NCI-H82 treated with DMSO at 0.1 percent for 48 hours (cell line): Measurements from ENCODE around the gene KRTAP12-2.
"Not testable (repeated sequence)": the region's sequence is repeated elsewhere in the genome, so short reads cannot be mapped to it uniquely, and the experiment has no call there.

ENCODE experiments used
- DNase-seq: peaks from one replicate; lab custom pipeline; 2025; ENCODE audit not compliant: unreplicated experiment; lab: John Stamatoyannopoulos, UW

The KRTAP12-2 gene

DNA sequence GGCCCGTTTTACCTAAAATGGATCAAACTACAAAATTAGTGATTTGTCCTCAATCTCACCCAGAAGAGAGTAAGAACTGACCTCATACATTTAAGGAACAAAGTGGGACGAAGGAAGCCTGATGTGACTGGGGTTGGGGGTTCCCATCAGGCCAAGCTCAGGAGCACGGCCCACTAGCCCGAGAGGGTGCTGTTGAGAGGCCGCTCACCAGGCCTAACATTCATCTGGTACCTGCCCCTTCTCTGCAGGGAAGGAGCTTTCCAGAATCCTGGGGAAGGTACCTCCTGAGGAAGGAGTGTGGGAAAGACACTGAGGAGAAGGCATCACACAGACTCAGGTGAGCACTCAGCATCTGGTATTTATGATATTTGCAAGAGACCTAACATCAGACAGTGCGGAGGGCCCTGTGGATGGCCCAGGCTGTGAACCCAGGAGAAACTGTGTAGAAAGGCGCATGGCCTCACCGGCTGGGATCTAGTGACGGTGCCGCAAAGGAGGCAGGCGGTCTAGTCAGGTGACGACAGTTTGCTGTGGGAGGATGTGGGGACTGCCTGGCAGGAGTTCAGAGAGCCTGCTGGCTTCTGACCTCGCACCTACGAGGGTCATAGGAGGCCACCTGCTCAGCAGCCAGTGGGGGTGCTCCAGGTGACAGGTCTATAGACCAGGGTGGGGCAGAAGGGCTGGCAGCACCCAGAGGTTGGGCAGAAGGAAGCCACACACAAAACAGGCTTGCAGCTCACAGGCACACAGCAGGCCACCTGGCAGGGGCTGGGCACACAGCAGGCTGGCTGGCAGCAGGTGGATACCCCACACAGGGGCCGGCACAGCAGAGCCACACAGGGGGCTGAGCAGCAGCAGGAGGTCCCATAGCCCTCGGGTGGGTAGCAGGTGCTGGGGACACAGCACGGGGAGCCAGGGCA is 12.8 kb downstream of the KRTAP12-2 start:
- DNase-seq, result no peak

DNA sequence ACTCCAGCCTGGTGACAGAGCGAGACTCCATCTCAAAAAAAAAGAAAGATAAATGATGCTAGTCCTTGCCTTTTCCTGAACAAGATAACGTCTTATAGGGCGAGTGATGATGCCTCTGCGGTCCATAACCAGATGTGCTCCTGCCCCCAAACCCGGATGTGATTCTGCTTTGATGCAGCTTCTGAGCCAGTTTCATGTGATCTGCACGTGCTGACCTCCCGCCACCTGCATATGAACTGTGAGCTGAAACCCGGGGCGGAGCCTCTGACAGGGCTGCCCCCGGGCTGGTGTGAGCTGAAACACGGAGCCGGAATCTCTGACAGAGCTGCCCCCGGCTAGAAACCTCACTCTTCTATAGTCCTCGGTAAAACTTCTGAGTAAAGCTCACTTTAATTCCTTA is 13.6 kb downstream of the KRTAP12-2 start:
- DNase-seq, result no peak

DNA sequence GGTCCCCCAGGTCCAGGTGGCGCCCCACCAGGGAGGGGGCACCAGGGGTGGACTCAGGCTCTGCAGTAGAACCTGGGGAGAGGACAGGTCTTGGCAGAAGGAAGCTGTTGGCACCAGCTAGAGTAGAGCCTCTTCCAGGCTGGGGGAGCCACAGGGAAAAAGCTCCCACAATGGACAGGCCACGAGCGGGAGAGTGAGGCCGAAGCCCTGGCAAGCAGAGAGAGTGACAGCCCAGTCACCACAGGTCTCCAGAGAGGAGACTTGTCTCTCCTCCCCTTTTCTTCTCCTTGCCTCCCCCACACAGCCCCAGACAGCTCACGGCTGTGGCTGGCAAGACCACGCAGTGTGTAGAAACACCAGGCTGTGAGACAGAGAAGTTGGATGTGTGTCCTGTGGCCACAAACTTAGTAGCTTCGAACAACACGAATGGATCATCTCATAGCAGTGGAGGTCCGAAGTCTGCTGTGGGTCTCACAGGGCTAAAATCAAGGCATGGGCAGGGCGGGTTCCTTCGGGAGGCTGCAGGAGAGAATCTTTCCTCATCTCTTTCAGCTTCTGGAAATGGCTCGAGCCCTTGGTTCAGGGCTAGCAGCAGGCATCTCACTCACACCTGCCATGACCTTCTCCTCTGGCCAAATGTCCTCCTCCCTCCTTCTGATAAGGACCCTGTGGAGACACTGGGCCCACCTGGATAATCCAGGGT is 15.6 kb downstream of the KRTAP12-2 start:
- DNase-seq, result no peak

DNA sequence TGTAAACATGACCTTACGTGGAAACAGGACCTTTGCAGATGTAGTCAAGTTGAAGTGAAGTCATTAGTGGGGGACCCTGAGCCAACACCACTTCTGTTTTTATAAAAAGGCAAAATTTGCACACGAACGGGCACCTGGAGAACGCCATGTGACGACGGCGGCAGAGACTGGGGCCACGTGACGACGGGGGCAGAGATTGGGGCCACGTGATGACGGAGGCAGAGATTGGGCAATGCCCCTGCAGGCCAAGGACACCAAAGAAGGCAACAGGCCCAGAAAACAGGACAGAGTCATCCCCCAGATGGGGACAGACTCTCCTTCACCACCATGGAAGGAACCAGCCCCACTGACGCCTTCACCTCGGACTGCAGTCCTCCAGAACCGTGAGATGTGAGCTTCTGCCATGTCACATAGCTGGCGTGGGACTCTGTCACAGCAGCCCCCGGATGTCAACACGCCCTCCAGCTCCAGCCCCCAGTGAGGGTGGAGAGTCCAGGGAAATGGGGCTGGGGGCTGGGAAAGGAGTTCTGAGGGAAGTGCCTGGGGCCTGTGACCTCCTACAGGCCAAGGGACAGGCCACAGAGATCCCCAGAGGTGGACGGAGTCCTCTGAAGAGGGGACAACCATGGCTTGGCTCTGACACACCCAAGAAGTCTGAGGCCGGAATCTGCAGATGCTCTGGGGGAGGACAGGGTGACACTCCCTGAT is 16.3 kb downstream of the KRTAP12-2 start:
- no peak for DNase-seq

DNA sequence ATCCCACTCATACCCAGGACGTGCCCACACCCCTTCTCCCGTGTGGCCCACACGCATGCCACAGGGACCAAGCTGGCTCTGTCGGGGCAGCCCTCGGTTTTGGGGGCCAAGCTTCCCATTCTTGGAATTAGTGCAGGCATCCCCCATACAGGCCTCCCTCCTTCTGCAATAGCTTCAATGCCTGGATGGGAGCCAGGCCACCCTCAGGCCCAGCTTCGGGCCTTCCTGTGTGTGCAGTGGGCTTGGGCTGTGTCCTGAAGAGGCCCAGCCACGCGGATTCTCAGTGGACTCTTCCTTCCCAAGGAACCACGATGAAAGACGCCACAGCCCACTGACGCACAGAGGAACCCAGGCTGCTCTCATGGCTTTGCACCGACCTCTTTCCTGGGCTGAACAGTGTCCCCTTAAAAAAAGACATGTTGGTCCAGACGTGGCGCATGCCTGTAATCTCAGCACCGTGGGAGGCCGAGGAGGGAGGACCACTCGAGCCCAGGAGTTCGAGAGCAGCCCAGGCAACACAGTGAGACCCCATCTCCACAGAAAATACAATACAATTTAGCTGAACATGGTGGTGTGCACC is 17.1 kb downstream of the KRTAP12-2 start:
- DNase-seq, result no peak

DNA sequence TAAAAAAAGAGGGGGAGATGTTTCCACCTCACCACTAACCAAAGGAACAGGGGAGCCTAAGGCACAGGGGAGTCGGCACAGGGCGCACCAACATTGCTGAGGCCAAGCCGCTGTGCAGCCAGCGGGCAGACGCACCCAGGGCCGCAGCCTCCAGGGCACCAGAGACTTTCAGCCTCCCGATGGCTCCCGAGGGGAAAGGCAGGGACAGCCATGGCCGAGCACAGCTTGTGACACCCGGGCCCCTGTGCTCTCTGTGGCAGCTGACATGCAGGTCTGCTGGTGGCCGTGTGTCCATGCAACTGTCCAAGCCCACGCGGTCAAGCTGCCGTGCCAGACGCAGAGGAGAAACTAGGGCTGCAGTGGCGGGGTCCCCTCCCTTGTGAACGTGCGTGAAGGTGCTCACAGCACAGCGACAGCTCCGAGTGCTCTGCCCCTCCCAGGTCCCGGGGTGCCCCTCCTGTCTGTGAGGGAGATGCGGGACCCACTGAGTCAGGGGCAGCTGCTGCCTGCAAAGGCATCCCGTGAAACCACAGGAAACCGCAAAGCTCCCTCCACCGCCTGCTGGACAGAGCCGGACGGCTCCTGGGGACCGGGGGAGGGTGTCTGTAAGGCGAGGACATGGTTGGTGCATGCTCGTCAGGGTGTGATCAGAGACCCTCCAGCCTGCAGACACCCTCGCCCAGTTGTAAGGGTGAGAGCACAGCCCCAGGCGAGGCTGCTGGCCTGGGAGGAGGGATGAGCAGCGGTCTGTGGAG is 18.0 kb downstream of the KRTAP12-2 start:
- no peak for DNase-seq

DNA sequence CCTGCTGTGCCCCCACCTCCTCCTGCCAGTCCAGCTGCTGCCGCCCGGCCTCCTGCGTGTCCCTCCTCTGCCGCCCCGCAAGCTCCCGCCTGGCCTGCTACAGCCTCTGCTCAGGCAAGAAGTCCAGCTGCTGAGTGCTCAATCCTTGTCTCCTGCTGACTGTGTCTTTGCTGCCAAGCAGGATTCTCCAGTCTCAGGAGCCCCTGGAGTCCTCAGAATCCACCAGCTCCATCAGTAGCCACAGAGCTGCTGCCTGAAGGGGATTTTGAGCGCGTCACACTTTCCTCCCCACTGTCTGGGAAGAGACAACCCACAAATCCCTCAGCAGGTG is 19.5 kb downstream of the KRTAP12-2 start:
- DNase-seq, result no peak

DNA sequence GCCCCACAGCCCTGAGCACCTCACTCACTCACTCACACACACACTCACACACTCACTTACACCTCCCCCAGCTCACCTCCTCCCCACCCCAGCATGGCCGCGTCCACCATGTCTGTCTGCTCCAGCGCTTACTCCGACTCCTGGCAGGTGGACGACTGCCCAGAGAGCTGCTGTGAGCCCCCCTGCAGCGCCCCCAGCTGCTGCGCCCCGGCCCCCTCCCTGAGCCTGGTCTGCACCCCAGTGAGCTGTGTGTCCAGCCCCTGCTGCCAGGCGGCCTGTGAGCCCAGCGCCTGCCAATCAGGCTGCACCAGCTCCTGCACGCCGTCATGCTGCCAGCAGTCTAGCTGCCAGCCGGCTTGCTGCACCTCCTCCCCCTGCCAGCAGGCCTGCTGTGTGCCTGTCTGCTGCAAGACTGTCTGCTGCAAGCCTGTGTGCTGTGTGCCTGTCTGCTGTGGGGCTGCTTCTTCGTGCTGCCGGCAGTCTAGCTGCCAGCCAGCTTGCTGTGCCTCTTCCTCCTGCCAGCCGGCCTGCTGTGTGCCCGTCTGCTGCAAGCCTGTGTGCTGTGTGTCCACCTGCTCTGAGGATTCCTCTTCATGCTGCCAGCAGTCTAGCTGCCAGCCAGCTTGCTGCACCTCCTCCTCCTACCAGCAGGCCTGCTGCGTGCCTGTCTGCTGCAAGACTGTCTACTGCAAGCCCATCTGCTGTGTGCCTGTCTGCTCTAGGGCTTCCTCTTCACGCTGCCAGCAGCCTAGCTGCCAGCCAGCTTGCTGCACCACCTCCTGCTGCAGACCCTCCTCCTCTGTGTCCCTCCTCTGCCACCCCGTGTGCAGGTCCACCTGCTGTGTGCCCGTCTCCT is 20.1 kb downstream of the KRTAP12-2 start, which contains the start of gene KRTAP10-11:
KRTAP10-11 (plus strand) TSS at position 49 of the 856 bp plus-strand sequence; CDS start at position 94, 45 bp downstream.
- DNase-seq, result not testable (repeated sequence)

DNA sequence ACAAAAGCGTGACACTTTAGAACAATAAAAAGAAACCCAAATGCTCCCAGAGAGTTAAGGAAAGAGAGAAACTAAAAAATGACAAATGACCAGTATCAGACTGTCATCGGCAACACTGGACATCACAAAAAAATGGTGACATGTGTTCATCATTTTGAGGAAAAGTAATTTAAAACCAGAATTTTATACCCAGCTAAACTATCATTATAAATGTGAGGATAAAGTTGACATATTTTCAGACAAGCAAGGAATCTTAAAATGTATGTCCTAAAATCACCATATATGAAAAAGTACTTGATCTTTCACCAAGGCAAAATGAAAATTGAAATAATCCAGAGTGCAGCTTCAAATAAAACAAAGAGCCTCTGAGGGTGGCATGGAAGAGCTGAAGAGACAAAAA is 21.8 kb downstream of the KRTAP12-2 start:
- no peak for DNase-seq

DNA sequence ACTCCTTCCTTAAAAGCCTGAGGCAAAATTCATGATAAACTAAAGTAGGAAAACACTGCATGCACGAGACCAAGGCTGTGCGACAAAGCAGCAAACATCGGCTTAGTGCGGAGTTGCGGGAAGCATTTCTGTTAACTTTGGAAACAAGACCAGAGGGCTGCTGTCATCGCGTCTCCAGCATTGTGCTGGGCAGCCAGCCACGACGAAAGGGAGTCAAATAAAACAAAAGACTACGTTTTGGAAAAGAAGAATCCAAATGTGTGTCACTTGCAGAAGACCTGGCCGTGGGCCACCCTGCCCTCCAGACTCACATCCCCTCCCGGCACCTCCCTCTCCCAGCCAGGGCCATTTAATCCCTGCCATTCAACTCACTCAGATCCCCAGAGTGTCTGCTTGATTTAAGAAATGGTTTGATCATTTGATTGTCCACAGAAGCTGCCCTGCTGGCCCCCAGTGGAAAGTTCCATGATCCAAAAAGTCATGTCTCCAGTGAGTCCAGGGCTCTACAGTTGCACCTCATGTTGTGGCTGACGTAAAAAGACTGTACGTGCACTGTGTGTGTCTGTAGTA is 22.9 kb downstream of the KRTAP12-2 start:
- no peak for DNase-seq

DNA sequence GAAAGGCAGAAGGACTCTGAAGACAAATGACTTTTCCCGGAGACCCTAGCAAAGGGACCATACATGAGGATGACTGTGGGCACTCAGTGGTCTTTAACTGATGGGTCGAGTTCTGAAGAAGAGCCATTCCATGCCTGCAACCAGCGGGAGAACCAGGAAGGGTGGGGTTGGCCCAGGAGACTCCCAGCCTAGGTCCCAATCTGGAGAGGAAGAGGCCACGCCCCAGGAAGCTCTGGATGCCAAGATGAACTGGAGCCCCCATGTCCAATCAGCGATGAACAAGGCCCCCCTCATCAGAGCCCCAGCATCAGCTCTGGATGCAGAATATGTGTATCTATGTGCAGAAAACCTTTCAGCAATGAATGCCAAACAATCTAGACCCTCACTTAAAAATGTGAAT is 26.0 kb downstream of the KRTAP12-2 start:
- no peak for DNase-seq

DNA sequence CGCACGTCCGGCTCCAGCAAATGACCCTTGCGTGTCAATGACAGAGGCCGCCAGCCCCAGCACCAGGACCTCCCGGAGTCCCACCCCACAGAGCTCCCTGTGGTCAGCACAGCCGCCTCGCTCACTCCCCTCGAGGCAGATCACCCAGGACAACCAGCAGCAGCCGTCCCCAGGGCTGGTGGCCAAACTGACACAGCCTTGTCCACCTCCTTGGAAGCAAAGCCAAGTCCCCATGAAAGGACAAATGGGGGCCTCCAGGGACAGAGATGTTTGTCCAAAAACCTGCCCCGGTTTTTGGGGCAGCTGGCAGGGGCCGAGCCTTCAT is 27.4 kb downstream of the KRTAP12-2 start:
- no peak for DNase-seq

DNA sequence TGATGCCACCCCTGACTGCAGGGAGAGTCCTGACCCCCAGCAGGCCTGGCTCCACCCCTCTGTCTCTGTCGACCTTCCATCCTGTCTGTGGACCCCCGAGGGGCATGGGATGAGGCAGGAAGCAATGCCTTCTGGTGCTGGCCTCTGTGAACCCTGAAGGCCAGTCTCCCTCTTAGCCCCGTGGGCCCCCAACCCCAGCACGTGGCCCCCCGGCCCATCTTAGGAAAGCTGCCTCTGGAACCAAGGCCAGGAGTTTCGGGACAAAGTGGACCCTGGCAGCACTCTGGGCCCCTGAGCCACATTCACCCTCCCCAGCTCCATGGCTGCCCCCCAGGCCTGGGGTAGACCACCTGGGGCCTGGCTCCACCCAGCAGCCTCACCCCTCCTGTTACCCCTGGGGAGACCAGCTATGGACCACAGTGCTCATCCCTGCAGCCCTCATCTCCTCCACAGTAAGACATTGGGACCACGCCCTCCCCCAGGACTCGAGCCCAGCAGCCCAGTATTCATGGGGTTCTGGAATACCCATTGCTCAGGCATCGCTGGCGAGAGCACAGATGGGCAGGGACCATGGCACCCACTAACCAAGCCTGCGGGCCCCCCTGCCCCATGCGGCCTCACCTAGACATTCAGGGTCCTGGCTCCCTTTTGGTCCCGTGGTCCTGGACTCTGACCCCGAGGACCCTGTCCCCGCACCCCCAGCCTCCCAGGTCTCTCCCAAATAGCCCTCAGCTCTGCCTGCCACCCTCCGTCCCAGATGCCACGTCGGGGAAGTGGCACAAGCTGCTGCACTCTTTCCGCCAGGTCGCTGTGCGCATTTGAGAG is 28.0 kb downstream of the KRTAP12-2 start:
- DNase-seq, result not testable (repeated sequence)

DNA sequence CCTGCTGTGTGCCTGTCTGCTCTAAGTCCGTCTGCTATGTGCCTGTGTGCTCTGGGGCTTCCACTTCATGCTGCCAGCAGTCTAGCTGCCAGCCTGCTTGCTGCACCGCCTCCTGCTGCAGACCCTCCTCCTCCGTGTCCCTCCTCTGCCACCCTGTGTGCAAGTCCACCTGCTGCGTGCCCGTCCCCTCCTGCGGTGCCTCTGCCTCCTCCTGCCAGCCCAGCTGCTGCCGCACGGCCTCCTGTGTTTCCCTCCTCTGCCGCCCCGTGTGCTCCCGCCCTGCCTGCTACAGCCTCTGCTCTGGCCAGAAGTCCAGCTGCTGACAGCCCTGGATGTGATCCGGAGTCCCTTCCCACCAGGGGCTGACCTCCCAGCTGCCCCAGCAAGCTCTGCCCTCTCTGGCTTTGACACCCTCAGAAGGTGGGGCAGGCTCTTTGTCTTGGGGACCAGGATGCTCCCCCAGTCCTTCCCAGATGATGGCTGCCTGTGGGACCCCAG is 28.8 kb downstream of the KRTAP12-2 start:
- DNase-seq, result not testable (repeated sequence)

DNA sequence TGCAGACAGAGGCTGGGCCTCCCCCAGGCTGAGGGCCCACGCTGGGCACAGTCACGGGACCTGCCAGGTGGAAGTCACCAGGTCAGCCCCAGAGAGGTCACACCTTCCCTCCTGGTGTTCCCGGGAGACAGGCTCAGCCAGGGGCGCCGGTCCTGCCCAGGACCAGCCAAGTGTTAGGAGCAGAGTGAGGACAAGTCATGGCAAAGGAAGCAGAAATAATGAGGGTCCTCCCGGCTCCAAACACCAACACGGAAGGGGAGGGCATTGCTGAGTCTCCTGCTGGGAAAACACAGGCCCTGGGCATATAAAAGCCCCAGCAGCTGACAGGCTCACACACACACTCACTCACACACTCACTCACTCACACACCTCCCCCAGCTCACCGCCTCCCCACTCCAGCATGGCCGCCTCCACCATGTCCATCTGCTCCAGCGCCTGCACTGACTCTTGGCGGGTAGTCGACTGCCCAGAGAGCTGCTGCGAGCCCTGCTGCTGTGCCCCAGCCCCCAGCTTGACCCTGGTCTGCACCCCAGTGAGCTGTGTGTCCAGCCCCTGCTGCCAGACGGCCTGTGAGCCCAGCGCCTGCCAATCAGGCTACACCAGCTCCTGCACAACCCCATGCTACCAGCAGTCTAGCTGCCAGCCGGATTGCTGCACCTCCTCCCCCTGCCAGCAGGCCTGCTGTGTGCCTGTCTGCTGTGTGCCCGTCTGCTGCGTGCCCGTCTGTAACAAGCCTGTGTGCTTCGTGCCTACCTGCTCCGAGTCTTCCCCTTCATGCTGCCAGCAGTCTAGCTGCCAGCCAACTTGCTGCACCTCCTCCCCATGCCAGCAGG is 29.5 kb downstream of the KRTAP12-2 start, which contains the start of gene KRTAP10-10:
KRTAP10-10 (plus strand) TSS at position 339 of the 833 bp plus-strand sequence; CDS start at position 401, 62 bp downstream.
- no peak for DNase-seq

DNA sequence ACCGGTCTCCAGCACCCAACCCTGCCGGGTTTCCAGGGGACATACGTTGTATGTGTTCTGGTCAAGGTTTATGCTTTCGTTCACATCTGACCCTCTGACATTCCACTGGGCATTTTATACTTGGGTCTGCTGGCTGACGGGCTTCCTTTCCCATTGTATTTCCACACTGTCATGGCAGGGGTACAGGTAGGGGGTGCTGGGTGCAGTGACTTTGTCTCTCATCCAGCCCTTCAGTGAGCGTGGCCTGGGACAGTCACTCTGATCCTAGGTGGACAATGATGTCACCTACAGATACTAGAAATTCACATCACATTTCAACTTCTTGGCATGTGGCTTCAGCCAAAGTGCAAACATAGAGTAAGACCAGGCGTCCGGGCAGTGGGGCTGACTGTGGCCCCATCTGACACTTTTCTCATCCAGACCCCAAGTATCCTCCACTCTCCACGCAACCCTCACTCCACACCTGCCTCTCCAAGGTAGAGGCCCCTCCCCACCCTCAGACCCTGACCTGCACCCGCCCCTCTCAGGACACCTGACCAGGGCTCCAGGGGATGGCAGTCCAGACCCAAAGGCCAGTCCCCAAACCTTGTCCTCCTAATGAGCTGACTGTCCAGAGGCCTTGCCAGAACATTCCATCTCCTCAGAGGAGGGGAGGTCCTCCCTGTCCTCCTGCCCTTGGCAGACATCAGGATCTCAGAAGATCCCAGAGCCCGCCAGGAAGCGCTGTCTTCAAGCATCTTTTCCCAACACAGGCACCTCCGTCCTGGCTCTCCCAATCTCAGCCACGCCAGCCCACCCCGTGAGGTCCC is 30.3 kb downstream of the KRTAP12-2 start:
- DNase-seq, result no peak

DNA sequence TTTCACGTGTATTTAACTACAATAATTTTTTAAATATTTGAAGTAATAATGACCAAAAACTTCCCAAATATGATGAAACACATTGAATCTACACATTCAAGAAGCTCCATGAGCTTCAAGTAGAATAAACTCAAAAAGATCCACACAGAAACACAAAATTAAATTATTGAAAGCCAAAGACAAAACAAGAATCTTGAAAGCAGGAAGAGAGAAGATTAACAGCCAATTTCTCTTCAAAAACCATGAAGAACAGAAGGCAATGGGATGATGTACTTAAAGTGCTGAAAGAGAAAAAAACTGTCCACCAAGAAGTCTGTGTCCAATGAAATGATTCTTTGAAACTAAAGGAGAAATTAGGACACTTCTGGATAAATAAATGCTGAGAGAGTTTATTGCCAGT is 34.7 kb downstream of the KRTAP12-2 start:
- DNase-seq, result no peak
